ENCODE data around the gene RFX2. TPM values are rescaled to one million over a fixed set of nuclear protein-coding genes. Genes with fewer than 3 reads are reported as not detected.

The RFX2 gene
- total RNA-seq, 1 donor from 2014 or later = 1.2 TPM

DNA sequence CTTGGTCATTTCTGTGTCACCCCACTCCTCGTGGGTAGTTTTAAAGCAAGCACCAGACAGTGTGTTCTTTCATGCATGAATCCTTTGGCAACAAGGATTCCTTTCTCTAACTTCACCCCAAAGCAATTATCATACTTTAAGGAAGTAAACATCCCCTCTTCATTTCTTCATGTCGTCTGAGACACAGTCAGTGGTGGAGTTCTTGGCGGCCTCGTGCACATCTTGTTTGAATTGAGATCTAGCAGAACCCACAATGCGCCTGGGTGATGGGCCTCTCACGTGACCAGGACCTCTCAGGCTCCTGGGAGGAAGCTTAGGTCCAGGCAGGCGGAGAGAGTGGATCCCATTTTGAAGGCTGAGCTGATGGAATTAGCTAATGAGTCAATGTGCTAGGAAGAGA lies 27.8 kb upstream of the RFX2 start:
- Mint-ChIP-seq H3K4me1 (ENCODE audit: unreplicated experiment) (no peaks in the 10 kb centered on the region), H3K4me3 (ENCODE audit: unreplicated experiment) (no peak overlapping the region), H3K36me3 (ENCODE audit: low read depth, unreplicated experiment) (no peaks in the 10 kb centered on the region), H3K27ac (ENCODE audit: unreplicated experiment) (no peak overlapping the region), H3K9me3 (ENCODE audit: unreplicated experiment) (peaks cover 7% of the 10 kb centered on the region), H3K27me3 (ENCODE audit: unreplicated experiment) (no peaks in the 10 kb centered on the region)
- TF ChIP-seq, protein P1, sequence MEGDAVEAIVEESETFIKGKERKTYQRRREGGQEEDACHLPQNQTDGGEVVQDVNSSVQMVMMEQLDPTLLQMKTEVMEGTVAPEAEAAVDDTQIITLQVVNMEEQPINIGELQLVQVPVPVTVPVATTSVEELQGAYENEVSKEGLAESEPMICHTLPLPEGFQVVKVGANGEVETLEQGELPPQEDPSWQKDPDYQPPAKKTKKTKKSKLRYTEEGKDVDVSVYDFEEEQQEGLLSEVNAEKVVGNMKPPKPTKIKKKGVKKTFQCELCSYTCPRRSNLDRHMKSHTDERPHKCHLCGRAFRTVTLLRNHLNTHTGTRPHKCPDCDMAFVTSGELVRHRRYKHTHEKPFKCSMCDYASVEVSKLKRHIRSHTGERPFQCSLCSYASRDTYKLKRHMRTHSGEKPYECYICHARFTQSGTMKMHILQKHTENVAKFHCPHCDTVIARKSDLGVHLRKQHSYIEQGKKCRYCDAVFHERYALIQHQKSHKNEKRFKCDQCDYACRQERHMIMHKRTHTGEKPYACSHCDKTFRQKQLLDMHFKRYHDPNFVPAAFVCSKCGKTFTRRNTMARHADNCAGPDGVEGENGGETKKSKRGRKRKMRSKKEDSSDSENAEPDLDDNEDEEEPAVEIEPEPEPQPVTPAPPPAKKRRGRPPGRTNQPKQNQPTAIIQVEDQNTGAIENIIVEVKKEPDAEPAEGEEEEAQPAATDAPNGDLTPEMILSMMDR (IDR thresholded peaks at IDR 0.05; ENCODE audit: unreplicated experiment) = no peak
- no peak for DNase-seq (ENCODE audit: low spot score)

GRCh38 chr19:6133231-6133630 lies 22.9 kb upstream of the RFX2 start:
- DNase-seq (ENCODE audit: low spot score) = no peak
- H3K36me3 Mint-ChIP-seq (ENCODE audit: low read depth, unreplicated experiment) = no peaks in the 10 kb centered on the region
- H3K4me1 Mint-ChIP-seq (ENCODE audit: unreplicated experiment) = no peaks in the 10 kb centered on the region
- TF ChIP-seq, protein P1 (IDR thresholded peaks at IDR 0.05; ENCODE audit: unreplicated experiment) = no peak
- no peak overlapping the region for H3K4me3 Mint-ChIP-seq (ENCODE audit: unreplicated experiment)
- H3K27me3 Mint-ChIP-seq (ENCODE audit: unreplicated experiment) = no peaks in the 10 kb centered on the region
- H3K27ac Mint-ChIP-seq (ENCODE audit: unreplicated experiment) = no peak overlapping the region
- no peaks in the 10 kb centered on the region for H3K9me3 Mint-ChIP-seq (ENCODE audit: unreplicated experiment)

DNA sequence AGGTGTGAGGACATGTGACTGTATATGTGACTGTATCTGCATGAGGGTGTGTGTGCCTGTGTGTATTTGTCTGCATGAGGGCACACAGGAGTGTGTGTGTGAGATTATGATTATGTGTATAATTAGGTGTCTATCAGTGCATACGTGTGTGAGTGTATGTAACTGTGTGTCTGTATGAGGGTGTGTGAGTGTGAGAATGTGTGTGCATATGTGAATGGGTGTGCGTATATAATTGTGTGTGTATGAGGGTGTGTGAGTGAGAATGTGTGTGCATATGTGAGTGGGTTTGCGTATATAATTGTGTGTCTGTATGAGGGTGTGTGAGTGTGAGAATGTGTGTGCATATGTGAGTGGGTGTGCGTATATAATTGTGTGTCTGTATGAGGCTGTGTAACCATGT lies 22.2 kb upstream of the RFX2 start:
- H3K9me3 Mint-ChIP-seq (ENCODE audit: unreplicated experiment) = no peaks in the 10 kb centered on the region
- H3K36me3 Mint-ChIP-seq (ENCODE audit: low read depth, unreplicated experiment) = no peaks in the 10 kb centered on the region

GRCh38 chr19:6127716-6128335 lies 17.5 kb upstream of the RFX2 start:
- Mint-ChIP-seq H3K27ac (ENCODE audit: unreplicated experiment) (no peak overlapping the region), H3K9me3 (ENCODE audit: unreplicated experiment) (no peaks in the 10 kb centered on the region), H3K36me3 (ENCODE audit: low read depth, unreplicated experiment) (no peaks in the 10 kb centered on the region), H3K27me3 (ENCODE audit: unreplicated experiment) (peaks cover 2% of the 10 kb centered on the region), H3K4me1 (ENCODE audit: unreplicated experiment) (no peaks in the 10 kb centered on the region), H3K4me3 (ENCODE audit: unreplicated experiment) (no peak overlapping the region)
- no peak for DNase-seq (ENCODE audit: low spot score)
- TF ChIP-seq, protein P1 (IDR thresholded peaks at IDR 0.05; ENCODE audit: unreplicated experiment) = no peak

More for the DNA sequence above, 22.2 kb upstream of the RFX2 start:
- no peak overlapping the region for H3K27ac Mint-ChIP-seq (ENCODE audit: unreplicated experiment)
- TF ChIP-seq, protein P1 (IDR thresholded peaks at IDR 0.05; ENCODE audit: unreplicated experiment) = no peak
- no peaks in the 10 kb centered on the region for H3K27me3 Mint-ChIP-seq (ENCODE audit: unreplicated experiment)
- no peak for DNase-seq (ENCODE audit: low spot score)
- H3K4me1 Mint-ChIP-seq (ENCODE audit: unreplicated experiment) = no peaks in the 10 kb centered on the region
- no peak overlapping the region for H3K4me3 Mint-ChIP-seq (ENCODE audit: unreplicated experiment)

GRCh38 chr19:6126335-6126974 lies 16.2 kb upstream of the RFX2 start:
- no peaks in the 10 kb centered on the region for H3K4me1 Mint-ChIP-seq (ENCODE audit: unreplicated experiment)
- no peak overlapping the region for H3K27ac Mint-ChIP-seq (ENCODE audit: unreplicated experiment)
- H3K27me3 Mint-ChIP-seq (ENCODE audit: unreplicated experiment) = peaks cover 2% of the 10 kb centered on the region
- TF ChIP-seq, protein P1 (IDR thresholded peaks at IDR 0.05; ENCODE audit: unreplicated experiment) = no peak
- no peak overlapping the region for H3K4me3 Mint-ChIP-seq (ENCODE audit: unreplicated experiment)
- no peaks in the 10 kb centered on the region for H3K9me3 Mint-ChIP-seq (ENCODE audit: unreplicated experiment)
- DNase-seq (ENCODE audit: low spot score) = no peak
- no peaks in the 10 kb centered on the region for H3K36me3 Mint-ChIP-seq (ENCODE audit: low read depth, unreplicated experiment)
